Tibial nerve (tissue), 4 donors: Measurements from ENCODE around the gene INSYN1. TPM values are rescaled to one million over a fixed set of nuclear protein-coding genes. Genes with fewer than 3 reads are reported as not detected.
"Not testable (repeated sequence)": the region's sequence is repeated elsewhere in the genome, so short reads cannot be mapped to it uniquely, and the experiment has no call there.

Experiments used
- DNase-seq, 2 donors: peaks; one replicate each; pipeline ENCODE4 v3.0.0-alpha.2; 2019; ENCODE audit warnings: low spot score in 2 of 2
- H3K27ac ChIP-seq, 4 donors: fragments of 200-600 bp; sonication (generic) in 3 of 4; one replicate each; pipeline ENCODE4 v1.5.1; 2017 to 2019; ENCODE audit warnings: mild to moderate bottlenecking in 1 of 4
- H3K27me3 ChIP-seq, 2 donors: fragments of 200-600 bp; sonication (generic) in 1 of 2; one replicate each; pipeline versions ENCODE4 v1.5.1 to v1.6.0; 2017 to 2019
- H3K36me3 ChIP-seq, 3 donors: fragments of 200-600 bp; sonication (generic); one replicate each; pipeline ENCODE4 v1.5.1; 2018 to 2019
- H3K4me1 ChIP-seq, 4 donors: fragments of 200-600 bp; sonication (generic) in 3 of 4; one replicate each; pipeline ENCODE4 v1.5.1; 2017 to 2019
- H3K4me3 ChIP-seq, 4 donors: fragments of 200-600 bp; sonication (generic) in 3 of 4; one replicate each; pipeline ENCODE4 v1.5.1; 2017 to 2019; ENCODE audit warnings: mild to moderate bottlenecking in 1 of 4, moderate library complexity in 1 of 4
- H3K9me3 ChIP-seq, 4 donors: fragments of 200-600 bp; sonication (generic) in 3 of 4; one replicate each; pipeline ENCODE4 v1.5.1; 2017 to 2019
- EP300 ChIP-seq, 2 donors: sonication (generic); formaldehyde crosslinking; IDR thresholded peaks; one replicate each; pipeline ENCODE4 v1.6.1; 2017; ENCODE audit warnings: antibody characterized with exemption in 2 of 2, mild to moderate bottlenecking in 1 of 2
- POLR2A ChIP-seq, 2 donors: fragments of 450-650 bp; IDR thresholded peaks; one replicate each; pipeline ENCODE4 v1.6.1; 2017; ENCODE audit warnings: antibody characterized with exemption in 2 of 2, mild to moderate bottlenecking in 2 of 2, moderate library complexity in 2 of 2
- WGBS, 2 donors: methylation state at CpG; one replicate each; pipeline ENCODE4 v1.1.5; 2018; 5-methylcytosine and 5-hydroxymethylcytosine counted together
- total RNA-seq, 4 donors: library from RNA; depleted of rRNA; stranded (reverse); fragments of >200 nt; gene quantifications; one replicate each; pipeline ENCODE4 v1.1.0, GENCODE V29; 2016
- TF ChIP-seq, protein P1 (sequence below), 5 experiments: fragments of 200-600 bp in 3 of 5; fragments of 450-650 bp in 2 of 5; sonication (generic) in 3 of 5; IDR thresholded peaks; one replicate each; pipeline ENCODE4 v1.5.1; 2016 to 2019; ENCODE audit warnings: antibody characterized with exemption in 5 of 5, mild to moderate bottlenecking in 3 of 5, moderate library complexity in 2 of 5

Gene INSYN1
- total RNA-seq, 4 donors from 2014 or later, result 2.8 to 10.9 (median 6.7) TPM

DNA sequence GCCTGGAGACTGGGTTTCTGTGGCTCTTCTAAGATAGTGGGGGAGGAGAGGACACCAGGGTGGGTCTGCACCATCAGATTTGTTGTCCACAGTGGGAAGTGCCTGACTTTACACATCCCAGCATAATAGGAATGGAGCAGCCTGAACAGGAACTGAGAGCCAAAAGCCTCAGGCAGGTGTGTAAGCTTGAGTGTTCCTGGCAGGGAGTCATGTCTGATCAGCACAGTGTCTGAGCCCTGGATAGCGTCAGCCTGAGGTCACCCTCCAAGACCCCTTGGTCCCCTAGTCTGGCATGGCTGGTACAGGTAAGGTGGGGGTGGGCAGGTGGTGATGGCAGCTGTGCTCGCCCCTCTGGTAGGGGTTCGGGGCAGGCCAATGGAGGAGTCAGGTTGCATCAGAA, 20.2 kb downstream of the INSYN1 start:
- TF ChIP-seq EP300 (IDR thresholded peaks at IDR 0.05) (no peak), POLR2A (IDR thresholded peaks at IDR 0.05) (no peak)
- TF ChIP-seq, protein P1, sequence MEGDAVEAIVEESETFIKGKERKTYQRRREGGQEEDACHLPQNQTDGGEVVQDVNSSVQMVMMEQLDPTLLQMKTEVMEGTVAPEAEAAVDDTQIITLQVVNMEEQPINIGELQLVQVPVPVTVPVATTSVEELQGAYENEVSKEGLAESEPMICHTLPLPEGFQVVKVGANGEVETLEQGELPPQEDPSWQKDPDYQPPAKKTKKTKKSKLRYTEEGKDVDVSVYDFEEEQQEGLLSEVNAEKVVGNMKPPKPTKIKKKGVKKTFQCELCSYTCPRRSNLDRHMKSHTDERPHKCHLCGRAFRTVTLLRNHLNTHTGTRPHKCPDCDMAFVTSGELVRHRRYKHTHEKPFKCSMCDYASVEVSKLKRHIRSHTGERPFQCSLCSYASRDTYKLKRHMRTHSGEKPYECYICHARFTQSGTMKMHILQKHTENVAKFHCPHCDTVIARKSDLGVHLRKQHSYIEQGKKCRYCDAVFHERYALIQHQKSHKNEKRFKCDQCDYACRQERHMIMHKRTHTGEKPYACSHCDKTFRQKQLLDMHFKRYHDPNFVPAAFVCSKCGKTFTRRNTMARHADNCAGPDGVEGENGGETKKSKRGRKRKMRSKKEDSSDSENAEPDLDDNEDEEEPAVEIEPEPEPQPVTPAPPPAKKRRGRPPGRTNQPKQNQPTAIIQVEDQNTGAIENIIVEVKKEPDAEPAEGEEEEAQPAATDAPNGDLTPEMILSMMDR (IDR thresholded peaks at IDR 0.05), result no peak
- WGBS, 2 donors, result 67 to 69% methylated on average over 2 to 3 of the region's 3 CpGs
- Histone ChIP-seq H3K4me3 (no peak overlapping the region), H3K9me3 (no peaks in the 10 kb centered on the region), H3K27me3 (no peaks in the 10 kb centered on the region), H3K36me3 (no peaks in the 10 kb centered on the region), H3K27ac (no peak overlapping the region), H3K4me1 (no peaks in the 10 kb centered on the region)
- no peak for DNase-seq

DNA sequence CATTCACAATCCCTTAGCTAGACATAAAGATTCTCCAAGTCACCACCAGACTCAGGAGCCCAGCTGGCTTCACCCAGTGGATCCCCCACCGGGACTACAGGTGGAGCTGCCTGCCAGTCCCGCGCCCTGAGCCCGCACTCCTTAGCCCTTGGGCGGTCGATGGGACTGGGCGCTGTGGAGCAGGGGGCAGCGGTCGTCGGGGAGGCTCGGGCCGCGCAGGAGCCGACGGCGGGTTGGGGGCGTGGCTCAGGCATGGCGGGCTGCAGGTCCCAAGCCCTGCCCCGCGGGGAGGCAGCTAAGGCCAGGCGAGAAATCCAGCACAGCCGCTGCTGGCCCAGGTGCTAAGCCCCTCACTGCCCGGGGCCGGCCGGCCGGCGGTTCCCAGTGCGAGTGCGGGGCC, 21.1 kb downstream of the INSYN1 start:
- DNase-seq, H3K4me3 ChIP-seq, H3K9me3 ChIP-seq, H3K4me1 ChIP-seq, H3K27me3 ChIP-seq, H3K36me3 ChIP-seq, H3K27ac ChIP-seq: not testable (repeated sequence)
- 93 to 97% methylated on average over 6 to 16 of the region's 29 CpGs for WGBS, 2 donors

DNA sequence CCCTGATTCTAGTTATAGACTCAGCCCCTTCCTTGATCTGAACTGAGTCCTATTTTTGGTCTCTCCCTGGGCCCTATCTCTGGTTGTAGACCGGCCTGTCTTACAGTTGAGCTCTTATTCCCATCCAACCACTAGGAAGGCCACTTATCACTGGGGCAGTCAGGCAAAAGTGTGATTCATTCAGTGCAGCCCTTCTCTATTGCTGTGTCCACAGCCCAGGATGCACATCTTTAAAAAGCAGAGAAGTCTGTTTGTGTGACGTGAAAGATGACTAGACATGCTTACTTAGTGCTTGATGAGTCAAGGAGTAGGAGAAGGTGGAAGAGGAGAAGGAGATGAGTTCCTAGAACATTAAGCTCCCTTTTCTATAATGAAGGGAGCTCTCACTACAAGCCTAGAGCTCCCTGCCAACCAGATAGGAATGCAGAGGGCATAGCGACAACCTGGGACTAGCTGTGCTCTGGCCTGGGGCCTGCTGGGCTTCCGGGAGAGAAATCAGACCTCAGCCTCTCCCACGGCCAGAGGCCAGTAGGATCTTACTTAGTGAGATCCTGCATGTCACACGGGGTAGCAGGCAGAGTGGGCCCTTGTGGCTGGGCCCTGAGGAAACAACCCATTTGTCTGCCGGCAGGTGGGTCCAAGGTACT, 25.7 kb downstream of the INSYN1 start:
- Histone ChIP-seq H3K9me3 (no peaks in the 10 kb centered on the region), H3K27ac (no peak overlapping the region), H3K4me1 (peaks cover 0 to 3% (median 0%) of the 10 kb centered on the region in 4 donors), H3K27me3 (no peaks in the 10 kb centered on the region), H3K4me3 (no peak overlapping the region), H3K36me3 (no peaks in the 10 kb centered on the region)
- DNase-seq, result no peak
- whole genome bisulfite sequencing, 2 donors, result 80 to 89% methylated on average over 7 of the region's 7 CpGs
- TF ChIP-seq EP300 (IDR thresholded peaks at IDR 0.05) (no peak), POLR2A (IDR thresholded peaks at IDR 0.05) (no peak)
- TF ChIP-seq, protein P1 (IDR thresholded peaks at IDR 0.05), result no peak

DNA sequence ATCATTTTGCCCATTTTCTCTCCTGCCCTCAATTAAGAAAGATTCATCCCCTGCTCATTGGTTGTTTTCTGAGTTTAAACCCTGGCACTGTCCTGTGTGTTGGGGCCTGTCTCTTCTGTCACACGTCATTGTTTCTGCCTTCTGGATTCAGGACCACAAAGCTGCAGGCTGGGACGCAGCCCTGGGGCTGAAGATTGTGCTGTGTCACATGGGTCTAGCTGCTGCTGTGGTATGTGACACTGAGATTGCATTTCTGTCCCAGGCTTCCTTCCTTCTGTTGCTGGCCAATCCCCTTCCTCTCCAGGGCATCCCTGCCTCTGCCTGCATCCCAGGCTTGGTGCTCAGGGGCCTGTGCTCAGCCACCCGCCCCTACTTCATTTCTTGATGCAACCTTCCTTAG, 28.9 kb downstream of the INSYN1 start:
- DNase-seq, result no peak
- no peaks in the 10 kb centered on the region for H3K9me3 ChIP-seq
- no peak overlapping the region for H3K4me3 ChIP-seq
- TF ChIP-seq, protein P1 (IDR thresholded peaks at IDR 0.05), result no peak
- TF ChIP-seq EP300 (IDR thresholded peaks at IDR 0.05), result no peak
- TF ChIP-seq POLR2A (IDR thresholded peaks at IDR 0.05), result no peak
- H3K4me1 ChIP-seq, result peaks cover 0 to 3% (median 0%) of the 10 kb centered on the region in 4 donors
- no peaks in the 10 kb centered on the region for H3K36me3 ChIP-seq
- WGBS, 2 donors, result 60 to 62% methylated on average over 3 of the region's 3 CpGs
- no peaks in the 10 kb centered on the region for H3K27me3 ChIP-seq
- no peak overlapping the region for H3K27ac ChIP-seq

DNA sequence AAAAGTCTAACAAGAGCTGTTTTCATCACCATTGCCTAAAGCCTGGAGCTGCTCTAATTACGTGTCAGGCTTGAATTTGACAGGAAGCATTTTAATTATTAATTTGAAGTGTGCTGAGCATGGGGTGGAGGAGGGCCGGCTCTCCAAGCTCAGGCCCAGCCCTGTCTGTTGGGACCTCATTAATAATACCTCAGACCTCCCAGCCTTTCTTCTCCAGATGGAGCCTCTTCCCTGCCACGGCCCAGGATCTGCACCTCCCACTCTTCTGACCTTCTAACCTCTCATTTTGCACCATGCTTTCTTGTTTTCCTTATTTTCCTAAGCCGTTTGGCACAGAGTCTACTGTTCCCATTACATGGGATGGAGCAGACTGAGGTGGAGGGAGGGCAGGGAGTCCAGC, 30.0 kb downstream of the INSYN1 start:
- H3K9me3 ChIP-seq, result no peaks in the 10 kb centered on the region
- H3K4me3 ChIP-seq, result no peak overlapping the region
- no peaks in the 10 kb centered on the region for H3K27me3 ChIP-seq
- H3K27ac ChIP-seq, result no peak overlapping the region
- peaks cover 0 to 3% (median 0%) of the 10 kb centered on the region in 4 donors for H3K4me1 ChIP-seq
- TF ChIP-seq EP300 (IDR thresholded peaks at IDR 0.05) (no peak), POLR2A (IDR thresholded peaks at IDR 0.05) (no peak)
- TF ChIP-seq, protein P1 (IDR thresholded peaks at IDR 0.05), result no peak
- 37 to 48% methylated on average over 4 of the region's 4 CpGs for WGBS, 2 donors
- no peak for DNase-seq
- no peaks in the 10 kb centered on the region for H3K36me3 ChIP-seq
